Sigmoid colon (tissue), 7 donors: ENCODE results near the gene TNNI3K. TPM values are rescaled to one million over a fixed set of nuclear protein-coding genes. Genes with fewer than 3 reads are reported as not detected.

ENCODE experiments used
- DNase-seq: peaks from one replicate; pipeline ENCODE4 v3.0.0-alpha.2; 2019
- H3K27ac ChIP-seq, 4 donors: fragments of 200-600 bp; sonication (generic); one replicate each; pipeline ENCODE4 v1.5.1; 2016 to 2019; ENCODE audit warnings: mild to moderate bottlenecking in 1 of 4
- H3K27me3 ChIP-seq, 3 donors: fragments of 200-600 bp; sonication (generic); one replicate each; pipeline ENCODE4 v1.5.1; 2019; ENCODE audit warnings: mild to moderate bottlenecking in 1 of 3
- H3K36me3 ChIP-seq, 4 donors: fragments of 200-600 bp; sonication (generic); one replicate each; pipeline ENCODE4 v1.5.1; 2016 to 2019
- H3K4me1 ChIP-seq, 4 donors: fragments of 200-600 bp; sonication (generic); one replicate each; pipeline ENCODE4 v1.5.1; 2017 to 2019
- H3K4me3 ChIP-seq, 4 donors: fragments of 200-600 bp; sonication (generic); one replicate each; pipeline ENCODE4 v1.5.1; 2017 to 2019; ENCODE audit warnings: mild to moderate bottlenecking in 2 of 4, moderate library complexity in 1 of 4
- H3K9me3 ChIP-seq, 4 donors: fragments of 200-600 bp in 3 of 4; sonication (generic) in 3 of 4; one replicate each; pipeline versions ENCODE4 v1.5.1 to v1.6.1; 2013 to 2019
- EP300 ChIP-seq, 4 donors: sonication (generic); formaldehyde crosslinking; IDR thresholded peaks; one replicate each; pipeline ENCODE4 v1.6.1; 2017; ENCODE audit warnings: antibody characterized with exemption in 4 of 4
- POLR2A ChIP-seq, 2 donors: fragments of 450-650 bp; IDR thresholded peaks; one replicate each; pipeline ENCODE4 v1.6.1; 2016; ENCODE audit warnings: antibody characterized with exemption in 2 of 2, mild to moderate bottlenecking in 2 of 2, moderate library complexity in 2 of 2
- POLR2AphosphoS5 ChIP-seq, 4 donors: sonication (generic); formaldehyde crosslinking; IDR thresholded peaks; one replicate each; pipeline ENCODE4 v1.6.1; 2017; ENCODE audit warnings: antibody characterized with exemption in 4 of 4
- WGBS, 2 donors: extraction: QIAGEN DNeasy Blood & Tissue Kit; methylation state at CpG; one replicate each; pipeline ENCODE4 v1.1.7; 2013; 5-methylcytosine and 5-hydroxymethylcytosine counted together
- intact Hi-C: fragments of 100-400 bp; cut with DNase I; formaldehyde crosslinking; loops from one replicate; pipeline ENCODE4 v1.15.1; 2023
- polyA plus RNA-seq, 3 donors: library from polyadenylated mRNA; stranded (reverse); fragments of 200-250 nt; gene quantifications; one replicate each; pipeline ENCODE4 v1.2.3, GENCODE V29; 2013
- total RNA-seq, 4 donors: library from RNA; depleted of rRNA; stranded (reverse); fragments of >200 nt; gene quantifications; one replicate each; pipeline ENCODE4 v1.1.0, GENCODE V29; 2016
- TF ChIP-seq, protein P1 (sequence below), 4 experiments: fragments of 450-650 bp in 3 of 4; fragments of 200-600 bp in 1 of 4; IDR thresholded peaks; one replicate each; pipeline ENCODE4 v1.5.1; 2016 to 2019; ENCODE audit warnings: antibody characterized with exemption in 4 of 4, mild to moderate bottlenecking in 3 of 4, moderate library complexity in 2 of 4
- donor health status: healthy with polysubstance abuse.
- donor health status: Bipolar disorder and iron deficiency.
- donor health status: healthy.

The TNNI3K gene
- total and polyA plus RNA-seq, 7 donors, result 0.45 to 6.9 (median 3.8) TPM; not detected in 1

DNA sequence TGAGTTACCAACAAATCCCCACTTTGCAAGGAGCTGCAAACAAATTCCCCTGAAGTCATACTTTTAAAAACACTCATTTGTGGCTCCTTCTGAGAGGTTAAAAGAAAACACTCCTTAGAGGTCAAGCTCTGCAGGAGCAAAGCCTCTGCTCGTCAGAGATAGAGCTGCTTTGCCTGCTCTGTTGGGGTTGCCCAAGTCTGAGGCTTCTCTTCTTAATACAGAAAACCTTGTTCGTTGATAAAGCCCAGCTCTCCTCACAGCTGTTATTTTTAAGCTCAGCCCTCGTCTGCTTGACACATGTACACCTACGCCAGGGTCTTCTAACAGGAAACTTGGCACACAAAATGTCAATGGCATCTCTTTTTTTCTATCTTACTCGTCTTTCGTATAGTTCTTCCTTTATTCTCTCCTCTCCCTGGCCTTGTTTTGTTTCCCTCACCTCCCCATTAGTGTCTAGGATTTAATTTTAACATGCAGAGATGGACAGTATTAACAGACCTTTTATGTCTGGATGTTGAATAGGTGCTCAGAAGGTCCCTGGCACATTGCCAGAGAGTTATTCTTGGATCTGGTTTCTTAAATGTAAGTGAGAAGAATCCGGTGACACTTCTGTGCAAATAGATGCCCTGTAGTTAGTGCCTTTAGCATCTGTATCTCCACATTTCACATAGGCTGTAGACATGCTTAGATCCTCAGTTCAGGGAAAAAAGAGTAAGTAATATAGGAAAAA, 191.2 kb downstream of the TNNI3K start:
- Histone ChIP-seq H3K36me3 (no peaks in the 10 kb centered on the region), H3K27ac (peak overlapping the region in 1 of 4 donors; percentile 30), H3K27me3 (no peaks in the 10 kb centered on the region), H3K9me3 (no peaks in the 10 kb centered on the region), H3K4me1 (peaks cover 0 to 22% (median 10%) of the 10 kb centered on the region in 4 donors), H3K4me3 (no peak overlapping the region)
- no peak for DNase-seq
- TF ChIP-seq EP300 (IDR thresholded peaks at IDR 0.05) (no peak), POLR2A (IDR thresholded peaks at IDR 0.05) (no peak), POLR2AphosphoS5 (IDR thresholded peaks at IDR 0.05) (no peak)
- TF ChIP-seq, protein P1, sequence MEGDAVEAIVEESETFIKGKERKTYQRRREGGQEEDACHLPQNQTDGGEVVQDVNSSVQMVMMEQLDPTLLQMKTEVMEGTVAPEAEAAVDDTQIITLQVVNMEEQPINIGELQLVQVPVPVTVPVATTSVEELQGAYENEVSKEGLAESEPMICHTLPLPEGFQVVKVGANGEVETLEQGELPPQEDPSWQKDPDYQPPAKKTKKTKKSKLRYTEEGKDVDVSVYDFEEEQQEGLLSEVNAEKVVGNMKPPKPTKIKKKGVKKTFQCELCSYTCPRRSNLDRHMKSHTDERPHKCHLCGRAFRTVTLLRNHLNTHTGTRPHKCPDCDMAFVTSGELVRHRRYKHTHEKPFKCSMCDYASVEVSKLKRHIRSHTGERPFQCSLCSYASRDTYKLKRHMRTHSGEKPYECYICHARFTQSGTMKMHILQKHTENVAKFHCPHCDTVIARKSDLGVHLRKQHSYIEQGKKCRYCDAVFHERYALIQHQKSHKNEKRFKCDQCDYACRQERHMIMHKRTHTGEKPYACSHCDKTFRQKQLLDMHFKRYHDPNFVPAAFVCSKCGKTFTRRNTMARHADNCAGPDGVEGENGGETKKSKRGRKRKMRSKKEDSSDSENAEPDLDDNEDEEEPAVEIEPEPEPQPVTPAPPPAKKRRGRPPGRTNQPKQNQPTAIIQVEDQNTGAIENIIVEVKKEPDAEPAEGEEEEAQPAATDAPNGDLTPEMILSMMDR (IDR thresholded peaks at IDR 0.05), result no peak
- 69 to 82% methylated on average over 7 of the region's 7 CpGs for WGBS, 2 donors
- intact Hi-C loops, result no loop called here

DNA sequence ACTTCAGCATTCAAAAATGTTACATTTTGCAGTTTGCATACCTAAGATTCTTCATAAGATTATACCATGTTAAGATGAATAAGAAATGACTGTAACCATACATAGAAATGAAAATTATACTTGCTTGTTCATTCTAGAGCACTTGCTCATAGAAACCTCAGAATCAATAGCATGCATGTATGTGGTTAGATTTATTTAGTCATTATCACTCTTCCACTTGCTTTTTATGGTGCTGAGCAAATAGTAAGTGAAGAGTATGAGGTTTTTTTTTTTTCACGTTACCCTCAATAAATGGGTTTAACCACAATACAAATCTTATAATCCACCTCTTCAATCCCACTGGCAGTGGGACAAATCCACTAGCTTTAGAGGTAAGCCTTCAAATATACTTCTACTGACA, 192.5 kb downstream of the TNNI3K start:
- 15 to 64% methylated on average over 1 of the region's 1 CpG for WGBS, 2 donors
- Histone ChIP-seq H3K4me3 (no peak overlapping the region), H3K9me3 (no peaks in the 10 kb centered on the region), H3K4me1 (peaks cover 0 to 16% (median 10%) of the 10 kb centered on the region in 4 donors), H3K27me3 (no peaks in the 10 kb centered on the region), H3K36me3 (no peaks in the 10 kb centered on the region), H3K27ac (no peak overlapping the region)
- TF ChIP-seq, protein P1 (IDR thresholded peaks at IDR 0.05), result no peak
- no peak for TF ChIP-seq POLR2AphosphoS5 (IDR thresholded peaks at IDR 0.05)
- no peak for TF ChIP-seq EP300 (IDR thresholded peaks at IDR 0.05)
- TF ChIP-seq POLR2A (IDR thresholded peaks at IDR 0.05), result no peak
- DNase-seq, result no peak
- intact Hi-C loops, result no loop called here

DNA sequence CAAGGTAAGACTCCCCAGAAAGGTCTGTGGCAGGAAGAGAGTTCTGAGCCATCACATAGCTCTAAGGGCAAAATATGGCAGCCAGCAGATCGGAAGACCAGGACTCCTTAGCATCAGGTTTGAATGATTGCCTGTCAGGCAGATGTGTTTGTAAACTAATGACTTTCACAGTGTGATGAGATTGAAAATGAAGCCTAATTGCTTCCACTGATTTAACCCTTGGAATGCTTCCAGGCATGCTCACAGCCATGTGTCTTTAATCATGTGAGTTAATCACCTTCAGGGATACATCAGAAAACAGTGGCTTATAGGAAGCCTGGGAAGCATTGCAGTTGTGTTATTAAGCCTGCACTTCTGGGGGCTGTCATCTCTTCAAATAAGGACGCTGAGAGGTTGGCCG, 194.4 kb downstream of the TNNI3K start:
- Histone ChIP-seq H3K9me3 (no peaks in the 10 kb centered on the region), H3K4me1 (peaks cover 0 to 16% (median 10%) of the 10 kb centered on the region in 4 donors), H3K27ac (no peak overlapping the region), H3K4me3 (no peak overlapping the region), H3K36me3 (no peaks in the 10 kb centered on the region), H3K27me3 (no peaks in the 10 kb centered on the region)
- WGBS, 2 donors, result 84 to 91% methylated on average over 3 of the region's 3 CpGs
- intact Hi-C loops, result no loop called here
- TF ChIP-seq, protein P1 (IDR thresholded peaks at IDR 0.05), result no peak
- no peak for TF ChIP-seq POLR2A (IDR thresholded peaks at IDR 0.05)
- no peak for TF ChIP-seq EP300 (IDR thresholded peaks at IDR 0.05)
- TF ChIP-seq POLR2AphosphoS5 (IDR thresholded peaks at IDR 0.05), result no peak
- DNase-seq, result no peak

DNA sequence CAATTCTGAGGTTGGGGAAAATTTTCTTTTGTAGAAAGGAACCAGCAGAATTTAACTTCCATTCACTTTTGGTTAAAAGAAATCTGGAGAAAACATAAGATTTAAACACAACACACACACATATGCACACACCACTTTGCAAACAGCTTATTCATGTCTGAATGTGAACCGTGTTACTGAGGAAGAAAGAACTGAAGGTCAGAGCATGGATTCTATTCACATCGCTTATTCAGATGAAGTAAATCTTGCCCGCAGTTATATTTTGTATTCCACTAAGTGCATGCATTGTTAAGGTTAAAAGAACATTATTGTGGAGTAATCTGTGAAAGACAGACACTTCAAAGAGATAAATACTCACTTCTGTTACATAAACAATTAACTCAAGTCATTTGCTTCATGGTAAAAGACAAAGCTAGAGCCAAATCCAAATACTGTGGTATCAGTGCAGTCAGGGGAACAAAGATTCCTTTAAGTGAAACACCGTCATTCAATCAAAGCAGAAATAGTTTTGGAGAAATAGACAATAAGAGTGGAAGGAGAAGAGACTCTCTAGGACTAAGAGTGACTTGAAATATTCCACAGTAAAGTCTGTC, 195.3 kb downstream of the TNNI3K start:
- Histone ChIP-seq H3K4me1 (peaks cover 0 to 13% (median 10%) of the 10 kb centered on the region in 4 donors), H3K4me3 (no peak overlapping the region), H3K9me3 (no peaks in the 10 kb centered on the region), H3K27ac (no peak overlapping the region), H3K27me3 (no peaks in the 10 kb centered on the region), H3K36me3 (no peaks in the 10 kb centered on the region)
- WGBS, 2 donors, result 74 to 76% methylated on average over 4 of the region's 4 CpGs
- TF ChIP-seq POLR2AphosphoS5 (IDR thresholded peaks at IDR 0.05) (no peak), EP300 (IDR thresholded peaks at IDR 0.05) (no peak), POLR2A (IDR thresholded peaks at IDR 0.05) (no peak)
- TF ChIP-seq, protein P1 (IDR thresholded peaks at IDR 0.05), result no peak
- intact Hi-C loops, result no loop called here
- DNase-seq, result no peak
